Measurements from ENCODE around the gene SHISA8. TPM values are rescaled to one million over a fixed set of nuclear protein-coding genes. Genes with fewer than 3 reads are reported as not detected.

The SHISA8 gene
- total and polyA plus RNA-seq, 10 of the 15 experiments (the other 5 are each of a cell fraction or from before 2014, with no cell fraction given) = 0.06 to 10.1 (median 0.25) TPM

- TF ChIP-seq E2F4 (IDR thresholded peaks at IDR 0.05; ENCODE audit: low read depth, low read length) (no peak), MEF2A (IDR thresholded peaks at IDR 0.05; ENCODE audit: insufficient read depth, low read depth, low read length) (no peak), HDAC2 (IDR thresholded peaks at IDR 0.05) (no peak), CHD1 (IDR thresholded peaks at IDR 0.05; ENCODE audit: low read depth, low read length) (no peak), POLR2AphosphoS2 (IDR thresholded peaks at IDR 0.05; ENCODE audit: low read depth, low read length) (no peak), IKZF2 (IDR thresholded peaks at IDR 0.05) (0 out of 4 replicates have a peak, but pooled peaks of 1 of the 2 experiments have one; percentile 1)
Measured at GRCh38 chr22:41943661-41944209, 28.9 kb upstream of the SHISA8 start (continued).

- H3K4me3 ChIP-seq = 0 out of 2 replicates have a peak overlapping the region, but pooled peaks have one; percentile 4
- peak overlapping the region; percentile 63 for H3K4me2 ChIP-seq (ENCODE audit: control insufficient read depth, insufficient read depth)
- RAD21 ChIA-PET (ENCODE audit: unreplicated experiment) = interaction anchor here (0.9 to 8.6 kb wide), 24 partner anchors 9 to 497 kb away, joined by 3 to 408 read pairs (median 8); partner anchors contain the start of genes CCDC134, CENPM, MEI1 and SHISA8
- H3K9me3 ChIP-seq (replicated peaks; ENCODE audit: control insufficient read depth, insufficient read depth, low read length) = no peaks in the 10 kb centered on the region
- BruUV-seq (replicated peaks) = TSS peak; percentile 21
- POLR2A ChIA-PET = interaction anchor here (0.6 to 12.6 kb wide), 18 partner anchors 9 to 351 kb away, joined by 3 to 599 read pairs (median 5); partner anchors contain the start of genes CENPM, MEI1, PMM1 and SHISA8
- intact Hi-C loops (cut with micrococcal nuclease; ENCODE audit: unreplicated experiment) = loop anchor here (1.0 to 2.0 kb wide), 8 partner anchors 15 to 275 kb away; partner anchors contain the start of genes SREBF2 and TNFRSF13C
- CTCF ChIA-PET = interaction anchor here (0.6 to 8.3 kb wide), 46 partner anchors 9 to 497 kb away, joined by 3 to 234 read pairs (median 4); partner anchors contain the start of genes CCDC134, MEI1, NDUFA6 and SMDT1
- peak; percentile 60 for ATAC-seq
- peak overlapping the region; percentile 73 for H3K9ac ChIP-seq (ENCODE audit: control insufficient read depth, insufficient read depth, low read length)
- peaks cover 47% of the 10 kb centered on the region for H3K79me2 ChIP-seq (ENCODE audit: control insufficient read depth, insufficient read depth, low read length)
- SMC1A ChIA-PET (ENCODE audit: uncharacterized antibody, unreplicated experiment) = interaction anchor here (0.6 to 11.9 kb wide), 28 partner anchors 8 to 274 kb away, joined by 3 to 321 read pairs (median 5); partner anchors contain the start of genes MEI1, NAGA, SHISA8 and SMIM45
- H3K36me3 ChIP-seq (ENCODE audit: control insufficient read depth in 2 of 2, insufficient read depth in 2 of 2, low read length in 1 of 2) = peaks cover 19 to 20% of the 10 kb centered on the region in 2 experiments
- 13% methylated on average over 13 of the region's 13 CpGs for WGBS (ENCODE audit: insufficient coverage, insufficient replicate concordance, low lambda C conversion rate, missing lambda C conversion rate)
- in situ Hi-C loops (cut with MboI) = loop anchor here (5.0 kb wide), 1 partner anchor 244 kb away; the partner anchor contains the start of gene MEI1
- peak; percentile 81 for FAIRE-seq
- no peaks in the 10 kb centered on the region for H3K27me3 ChIP-seq (replicated peaks in 1 of 2; ENCODE audit: control insufficient read depth in 2 of 2, insufficient read depth in 2 of 2, low read length in 1 of 2)
- peak overlapping the region; percentile 59 for H2AFZ ChIP-seq (ENCODE audit: control insufficient read depth, low read depth, low read length)
- no peaks in the 10 kb centered on the region for H4K20me1 ChIP-seq (ENCODE audit: control insufficient read depth, insufficient read depth)
- H3K27ac ChIP-seq (ENCODE audit: control insufficient read depth, insufficient read depth) = peak overlapping the region; percentile 94
- DNase-seq (ENCODE audit: low read depth, low spot score) = no peak
- peaks cover 66% of the 10 kb centered on the region for H3K4me1 ChIP-seq (ENCODE audit: control insufficient read depth, insufficient read depth, low read length)
- TF ChIP-seq MLLT1 (IDR thresholded peaks at IDR 0.05) = 0 out of 2 replicates have a peak, but pooled peaks have one; percentile 73
- no peak for TF ChIP-seq USF1 (IDR thresholded peaks at IDR 0.05; ENCODE audit: borderline replicate concordance, extremely low read length, insufficient read depth, low read depth, low read length)
- no peak for TF ChIP-seq MAX (IDR thresholded peaks at IDR 0.05; ENCODE audit: low read depth, low read length)
- TF ChIP-seq RBBP5 (conservative IDR thresholded peaks at IDR 0.05) = no peak
- TF ChIP-seq FOS (IDR thresholded peaks at IDR 0.05; ENCODE audit: borderline replicate concordance, extremely low read depth, insufficient read length) = no peak
- no peak for TF ChIP-seq TARDBP (IDR thresholded peaks at IDR 0.05; ENCODE audit: borderline replicate concordance)
- TF ChIP-seq SMARCA5 (IDR thresholded peaks at IDR 0.05) = peak; percentile 83
- peak; percentile 33; the same call in 1 of the 2 replicates for TF ChIP-seq JUNB (IDR thresholded peaks at IDR 0.05)
- TF ChIP-seq ZNF207 (IDR thresholded peaks at IDR 0.05; ENCODE audit: borderline replicate concordance) = peak; percentile 84
- TF ChIP-seq CREM (IDR thresholded peaks at IDR 0.05; ENCODE audit: low read depth) = peak; percentile 33; the same call in 1 of the 2 replicates
- peak; percentile 15 for TF ChIP-seq ATF7 (IDR thresholded peaks at IDR 0.05; ENCODE audit: low read depth)
Measured at GRCh38 chr22:41940832-41941765, 26.2 kb upstream of the SHISA8 start.
